Vagina (tissue), 2 donors: ENCODE data around the gene CCDC63.

ENCODE experiments used
- CTCF ChIP-seq, 3 experiments: fragments of 450-650 bp in 2 of 3; fragments of 200-600 bp in 1 of 3; sonication (generic) in 1 of 3; IDR thresholded peaks; one replicate each; pipeline ENCODE4 v1.5.1; 2017 to 2019; ENCODE audit warnings: antibody characterized with exemption in 3 of 3, mild to moderate bottlenecking in 2 of 3, moderate library complexity in 2 of 3
- POLR2A ChIP-seq, 2 donors: fragments of 450-650 bp; IDR thresholded peaks; one replicate each; pipeline ENCODE4 v1.6.1; 2017; ENCODE audit warnings: antibody characterized with exemption in 2 of 2, mild to moderate bottlenecking in 2 of 2, moderate library complexity in 2 of 2

DNA sequence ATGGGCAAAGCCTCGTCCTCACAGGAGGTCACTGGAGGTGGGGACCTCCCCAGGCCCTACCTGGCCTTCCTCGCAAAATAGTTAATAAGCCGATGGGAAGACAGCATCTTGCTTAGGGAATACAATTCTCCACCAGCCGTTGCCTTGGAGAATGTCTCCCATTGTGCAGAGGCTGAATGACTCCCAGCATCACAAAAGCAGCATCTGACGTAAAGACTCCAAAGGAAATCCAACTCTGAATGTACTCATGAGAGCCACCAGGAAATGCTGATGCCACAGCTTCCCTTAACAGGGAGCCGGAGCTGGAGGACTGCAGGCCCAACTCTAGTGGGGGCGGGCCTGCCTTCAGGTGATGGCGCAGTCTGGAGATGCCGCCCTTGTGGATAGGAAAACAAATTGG is 15.5 kb downstream of the CCDC63 start:
- TF ChIP-seq CTCF (IDR thresholded peaks at IDR 0.05) (no peak), POLR2A (IDR thresholded peaks at IDR 0.05) (no peak)
